ENCODE data around the gene UGT1A10. TPM values are rescaled to one million over a fixed set of nuclear protein-coding genes. Genes with fewer than 3 reads are reported as not detected.

The UGT1A10 gene
- total RNA-seq, 1 donor from 2014 or later, result not detected

DNA sequence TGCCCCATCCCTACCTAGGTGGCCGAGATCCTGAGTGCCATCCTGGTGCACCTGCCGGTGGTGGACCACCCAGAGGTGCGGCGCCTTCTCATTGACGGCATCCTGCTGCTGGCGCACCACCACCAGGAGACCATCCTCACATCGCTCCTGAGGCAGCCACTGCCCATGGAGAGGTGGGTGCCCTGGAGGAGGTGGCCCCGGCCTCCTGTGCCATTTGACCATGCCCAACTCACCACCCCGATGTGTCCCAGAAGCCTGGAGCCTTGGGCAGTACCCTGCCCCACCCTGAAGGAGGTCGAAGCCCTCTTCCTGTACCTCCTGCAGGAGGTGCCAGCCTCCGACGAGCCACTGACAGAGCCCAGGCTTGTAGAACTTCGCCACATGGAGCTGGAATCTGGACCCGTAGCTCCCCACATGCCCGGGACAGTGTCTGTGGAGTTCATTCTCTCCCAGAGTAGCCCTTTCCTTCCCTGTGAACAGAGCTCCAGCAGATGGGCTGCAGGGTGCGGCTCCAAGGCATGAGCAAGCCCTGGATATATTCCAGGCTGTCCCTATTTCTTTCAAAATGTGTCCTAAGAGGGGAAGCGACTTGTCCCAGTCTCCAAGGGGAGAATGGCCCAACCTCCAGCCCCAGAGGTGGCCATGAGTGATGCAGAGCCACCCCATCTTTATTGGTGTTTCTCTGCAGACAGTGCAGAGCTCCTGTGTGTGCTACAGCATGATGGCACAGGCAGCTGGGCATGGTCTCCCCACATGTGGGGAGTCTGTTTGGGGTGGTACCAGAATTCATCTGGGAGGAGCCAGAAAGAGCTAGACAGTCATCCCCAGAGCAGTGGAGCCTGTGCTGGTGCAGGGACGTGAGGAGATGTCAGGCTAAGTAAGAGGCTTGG is 183.9 kb downstream of the UGT1A10 start:
- Histone ChIP-seq H3K4me3 (ENCODE audit: low read depth, low read length) (no peak overlapping the region), H3K27me3 (ENCODE audit: control insufficient read depth, insufficient read depth, low read length) (no peaks in the 10 kb centered on the region), H3K36me3 (ENCODE audit: control insufficient read depth, insufficient read depth, low read length) (no peaks in the 10 kb centered on the region)
- DNase-seq (ENCODE audit: low read depth) (no peak), FAIRE-seq (no peak)
- TF ChIP-seq, protein P1, sequence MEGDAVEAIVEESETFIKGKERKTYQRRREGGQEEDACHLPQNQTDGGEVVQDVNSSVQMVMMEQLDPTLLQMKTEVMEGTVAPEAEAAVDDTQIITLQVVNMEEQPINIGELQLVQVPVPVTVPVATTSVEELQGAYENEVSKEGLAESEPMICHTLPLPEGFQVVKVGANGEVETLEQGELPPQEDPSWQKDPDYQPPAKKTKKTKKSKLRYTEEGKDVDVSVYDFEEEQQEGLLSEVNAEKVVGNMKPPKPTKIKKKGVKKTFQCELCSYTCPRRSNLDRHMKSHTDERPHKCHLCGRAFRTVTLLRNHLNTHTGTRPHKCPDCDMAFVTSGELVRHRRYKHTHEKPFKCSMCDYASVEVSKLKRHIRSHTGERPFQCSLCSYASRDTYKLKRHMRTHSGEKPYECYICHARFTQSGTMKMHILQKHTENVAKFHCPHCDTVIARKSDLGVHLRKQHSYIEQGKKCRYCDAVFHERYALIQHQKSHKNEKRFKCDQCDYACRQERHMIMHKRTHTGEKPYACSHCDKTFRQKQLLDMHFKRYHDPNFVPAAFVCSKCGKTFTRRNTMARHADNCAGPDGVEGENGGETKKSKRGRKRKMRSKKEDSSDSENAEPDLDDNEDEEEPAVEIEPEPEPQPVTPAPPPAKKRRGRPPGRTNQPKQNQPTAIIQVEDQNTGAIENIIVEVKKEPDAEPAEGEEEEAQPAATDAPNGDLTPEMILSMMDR (IDR thresholded peaks at IDR 0.05; ENCODE audit: insufficient read depth, low read length, severe bottlenecking), result no peak

DNA sequence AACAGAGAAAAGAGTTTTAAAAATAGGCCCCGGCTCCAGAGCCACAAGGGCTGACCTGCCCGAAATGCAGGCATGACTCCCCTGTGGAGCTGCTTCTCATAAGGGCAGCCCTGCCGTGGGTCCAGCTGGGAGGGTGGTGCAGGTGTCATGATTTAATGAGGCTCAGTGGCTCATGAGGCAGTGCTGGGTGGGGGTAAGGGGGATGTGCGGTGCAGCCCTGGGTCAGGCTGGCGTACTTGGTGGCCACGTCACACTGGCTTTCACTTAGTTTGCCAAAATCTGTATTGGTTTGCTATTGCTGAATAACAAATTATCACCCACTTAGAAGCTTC is 184.5 kb downstream of the UGT1A10 start:
- H3K4me3 ChIP-seq (ENCODE audit: low read depth, low read length), result no peak overlapping the region
- TF ChIP-seq, protein P1 (IDR thresholded peaks at IDR 0.05; ENCODE audit: insufficient read depth, low read length, severe bottlenecking), result no peak
- no peak for FAIRE-seq

DNA sequence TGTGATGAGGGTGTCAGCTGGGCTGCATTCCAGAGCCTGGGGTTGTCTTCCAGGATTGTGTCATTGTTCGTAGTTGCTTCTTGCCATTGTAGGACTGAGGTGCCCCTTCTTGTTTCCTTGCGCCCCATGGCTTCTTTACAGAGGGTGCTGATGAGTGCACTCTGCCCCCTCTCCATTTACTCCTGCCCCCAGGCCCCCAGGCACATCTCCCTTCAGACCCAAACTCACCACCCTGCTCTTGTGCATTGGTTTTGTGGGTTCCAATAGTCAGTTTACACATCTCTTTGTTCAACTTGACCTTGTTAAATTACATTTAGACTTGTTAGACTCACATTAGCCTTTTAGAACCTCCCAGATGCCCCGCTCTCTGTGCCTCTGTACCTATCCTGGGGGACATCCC is 184.9 kb downstream of the UGT1A10 start:
- H3K27me3 ChIP-seq (ENCODE audit: control insufficient read depth, insufficient read depth, low read length), result no peaks in the 10 kb centered on the region

More for the DNA sequence above, 184.5 kb downstream of the UGT1A10 start:
- DNase-seq (ENCODE audit: low read depth), result no peak
- H3K27me3 ChIP-seq (ENCODE audit: control insufficient read depth, insufficient read depth, low read length), result no peaks in the 10 kb centered on the region
- H3K36me3 ChIP-seq (ENCODE audit: control insufficient read depth, insufficient read depth, low read length), result no peaks in the 10 kb centered on the region

GRCh38 chr2:233821709-233822100 is 185.5 kb downstream of the UGT1A10 start:
- TF ChIP-seq, protein P1 (IDR thresholded peaks at IDR 0.05; ENCODE audit: insufficient read depth, low read length, severe bottlenecking), result no peak
- Histone ChIP-seq H3K27me3 (ENCODE audit: control insufficient read depth, insufficient read depth, low read length) (no peaks in the 10 kb centered on the region), H3K36me3 (ENCODE audit: control insufficient read depth, insufficient read depth, low read length) (no peaks in the 10 kb centered on the region), H3K4me3 (ENCODE audit: low read depth, low read length) (no peak overlapping the region)
- FAIRE-seq, result no peak
- no peak for DNase-seq (ENCODE audit: low read depth)

More for the DNA sequence above, 184.9 kb downstream of the UGT1A10 start:
- no peak for FAIRE-seq
- TF ChIP-seq, protein P1 (IDR thresholded peaks at IDR 0.05; ENCODE audit: insufficient read depth, low read length, severe bottlenecking), result no peak
- DNase-seq (ENCODE audit: low read depth), result no peak
- H3K36me3 ChIP-seq (ENCODE audit: control insufficient read depth, insufficient read depth, low read length), result no peaks in the 10 kb centered on the region
- no peak overlapping the region for H3K4me3 ChIP-seq (ENCODE audit: low read depth, low read length)

DNA sequence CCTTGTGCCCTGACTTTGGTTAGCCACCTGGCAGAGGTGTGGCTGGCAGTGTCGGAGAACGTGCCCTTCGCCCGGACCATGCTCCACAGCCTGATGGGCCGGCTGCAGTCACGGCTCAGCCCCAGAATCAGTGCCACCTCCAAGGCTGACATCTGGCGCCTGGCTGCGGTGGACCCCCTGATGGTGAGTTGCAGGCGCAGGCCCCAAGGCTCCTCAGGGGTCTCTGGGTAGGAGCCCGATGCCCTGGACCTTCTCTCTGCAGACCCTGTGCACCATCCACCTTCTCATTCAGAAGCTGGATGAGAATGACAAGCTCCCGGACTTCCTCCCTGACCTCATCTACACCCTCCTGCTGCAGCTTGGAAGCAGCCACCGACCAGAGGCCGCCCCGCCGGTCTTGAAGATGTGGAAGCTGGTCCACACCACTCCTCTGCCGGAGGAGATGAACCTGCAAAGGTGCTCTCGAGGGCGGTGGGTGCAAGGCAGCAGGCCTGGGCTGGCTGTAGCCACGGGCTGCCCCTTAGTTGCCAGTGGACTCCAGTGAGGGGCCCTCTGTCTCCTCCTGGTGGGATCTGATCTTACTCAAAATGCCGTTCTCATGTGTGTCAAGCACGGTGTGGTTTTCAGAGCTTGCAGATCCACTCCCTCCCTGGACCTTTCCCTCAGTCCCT is 186.0 kb downstream of the UGT1A10 start:
- TF ChIP-seq, protein P1 (IDR thresholded peaks at IDR 0.05; ENCODE audit: insufficient read depth, low read length, severe bottlenecking), result no peak
- no peak overlapping the region for H3K4me3 ChIP-seq (ENCODE audit: low read depth, low read length)
- no peaks in the 10 kb centered on the region for H3K27me3 ChIP-seq (ENCODE audit: control insufficient read depth, insufficient read depth, low read length)
- DNase-seq (ENCODE audit: low read depth) (no peak), FAIRE-seq (no peak)
- H3K36me3 ChIP-seq (ENCODE audit: control insufficient read depth, insufficient read depth, low read length), result no peaks in the 10 kb centered on the region

Other genes starting within 250 kb of the UGT1A10 start
- 21.1 and 27.0 TPM in 2 replicates for gene USP40, start 69.7 kb upstream of the UGT1A10 start, total RNA-seq
- under 0.01 TPM in 2 replicates for gene UGT1A8, start 18.8 kb upstream of the UGT1A10 start, total RNA-seq
- gene UGT1A9, start 35.5 kb downstream of the UGT1A10 start, total RNA-seq, result 0.26 TPM in 1 of 2 replicates, not detected in the other
- gene UGT1A7, start 45.5 kb downstream of the UGT1A10 start, total RNA-seq, result 0.53 and 2.2 TPM in 2 replicates
- gene UGT1A6, start 56.4 kb downstream of the UGT1A10 start, total RNA-seq, result 12.9 and 43.0 TPM in 2 replicates
- gene UGT1A5, start 76.5 kb downstream of the UGT1A10 start, total RNA-seq, result 0.26 and 3.3 TPM in 2 replicates
- gene UGT1A4, start 82.3 kb downstream of the UGT1A10 start, total RNA-seq, result 0.26 and 2.9 TPM in 2 replicates
- 2.7 TPM in 1 of 2 replicates, not detected in the other for gene UGT1A3, start 92.6 kb downstream of the UGT1A10 start, total RNA-seq
- gene UGT1A1, start 123.8 kb downstream of the UGT1A10 start, total RNA-seq, result under 0.01 and 1.5 TPM in 2 replicates
- gene MROH2A, start 141.9 kb downstream of the UGT1A10 start, total RNA-seq, result not detected in 2 replicates
- under 0.01 and 0.13 TPM in 2 replicates for gene HJURP, start 218.1 kb downstream of the UGT1A10 start, total RNA-seq

Measured in bronchial epithelial cell (primary cell).